Right lobe of liver (tissue), 6 donors: ENCODE measurements around the gene CAMK2B. TPM values are rescaled to one million over a fixed set of nuclear protein-coding genes. Genes with fewer than 3 reads are reported as not detected.

Experiments used
- ATAC-seq, 4 donors: fragments of 200-7000 bp; cut with Tn5 transposase; one replicate each; pipeline ENCODE4 v1.9.1; 2020; ENCODE audit warnings: mild to moderate bottlenecking in 4 of 4, moderate library complexity in 4 of 4
- DNase-seq, 3 donors: peaks; one replicate each; pipeline ENCODE4 v3.0.0-alpha.2; 2020
- H3K27ac ChIP-seq, 3 donors: fragments of 200-600 bp; one replicate each; pipeline ENCODE4 v1.8.0; 2022
- H3K27me3 ChIP-seq, 2 donors: fragments of 200-600 bp; one replicate each; pipeline ENCODE4 v1.8.0; 2022
- H3K36me3 ChIP-seq, 4 donors: fragments of 200-600 bp; sonication (generic) in 1 of 4; one replicate each; pipeline versions ENCODE4 v1.5.1 to v1.8.0; 2017 to 2022; ENCODE audit warnings: control low read depth in 1 of 4
- H3K4me1 ChIP-seq, 4 donors: fragments of 200-600 bp; sonication (generic) in 1 of 4; one replicate each; pipeline versions ENCODE4 v1.5.1 to v1.8.0; 2017 to 2022; ENCODE audit warnings: control low read depth in 1 of 4
- H3K4me3 ChIP-seq, 3 donors: fragments of 200-600 bp; one replicate each; pipeline ENCODE4 v1.8.0; 2022
- H3K9me3 ChIP-seq, 4 donors: fragments of 200-600 bp; sonication (generic) in 1 of 4; one replicate each; pipeline versions ENCODE4 v1.5.1 to v1.8.0; 2017 to 2022; ENCODE audit warnings: control low read depth in 1 of 4
- POLR2A ChIP-seq: fragments of 450-650 bp; IDR thresholded peaks from one replicate; pipeline ENCODE4 v1.6.1; 2017; ENCODE audit warnings: antibody characterized with exemption, mild to moderate bottlenecking
- WGBS: methylation state at CpG from one replicate; pipeline ENCODE4 v1.1.6; 2018; ENCODE audit warnings: low coverage, low lambda C conversion rate; ENCODE audit not compliant: insufficient coverage; ENCODE audit errors: missing lambda C conversion rate; 5-methylcytosine and 5-hydroxymethylcytosine counted together
- intact Hi-C, 2 donors: fragments of 100-400 bp; cut with DNase I; formaldehyde crosslinking; loops; one replicate each; pipeline versions ENCODE4 v1.11.2 to v1.14.1; 2022
- total RNA-seq, 6 experiments: library from RNA; depleted of rRNA in 2 of 6; stranded (reverse); fragments of >200 nt in 2 of 6; fragmentation: NEBNext Ultra II Directional in 3 of 6; extraction: Animal tissue kit (Norgen Biotek cat#: 25700) in 3 of 6; gene quantifications; one replicate each; pipeline versions ENCODE4 v1.1.0 to v1.2.4, GENCODE V29; 2016 to 2023
- TF ChIP-seq, protein P1 (sequence below), 4 donors: fragments of 200-600 bp in 3 of 4; fragments of 450-650 bp in 1 of 4; IDR thresholded peaks; one replicate each; pipeline versions ENCODE4 v1.5.1 to v1.8.0; 2016 to 2022; ENCODE audit warnings: antibody characterized with exemption in 4 of 4, mild to moderate bottlenecking in 2 of 4
- donor health status: DM: no; HTN: yes; CAD: no.
- donor health status: DM: no; HTN: no; CAD: no.
- donor health status: DM: no; HTN: no; CAD: no.
- donor health status: DM: no; HTN: yes; CAD: no.
- donor health status: DM: no; HTN: yes; CAD: no.

Gene CAMK2B
- total RNA-seq, 6 experiments from 2014 or later, result 2.1 to 5.1 (median 3.3) TPM

DNA sequence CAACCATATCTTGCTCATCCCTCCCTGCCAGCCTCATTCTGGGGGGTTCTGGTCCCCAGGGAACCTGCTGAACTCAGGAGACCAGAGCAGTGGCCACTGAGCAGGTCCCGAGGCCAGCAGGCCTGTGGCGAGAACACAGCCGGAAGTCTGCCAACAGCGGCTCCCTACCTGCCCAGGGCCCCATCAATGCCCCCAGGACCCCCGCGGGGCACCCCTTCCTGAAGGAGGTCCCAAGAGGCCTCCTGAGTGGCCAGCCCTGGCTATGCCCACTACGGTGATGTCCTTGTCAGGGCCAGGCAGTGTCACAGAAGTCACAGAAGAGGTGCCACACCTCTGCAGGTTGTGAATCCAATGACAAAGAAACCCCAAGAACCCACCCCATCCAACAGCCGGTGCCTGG lies 58.9 kb downstream of the CAMK2B start:
- TF ChIP-seq POLR2A, result no peak
- TF ChIP-seq, protein P1, sequence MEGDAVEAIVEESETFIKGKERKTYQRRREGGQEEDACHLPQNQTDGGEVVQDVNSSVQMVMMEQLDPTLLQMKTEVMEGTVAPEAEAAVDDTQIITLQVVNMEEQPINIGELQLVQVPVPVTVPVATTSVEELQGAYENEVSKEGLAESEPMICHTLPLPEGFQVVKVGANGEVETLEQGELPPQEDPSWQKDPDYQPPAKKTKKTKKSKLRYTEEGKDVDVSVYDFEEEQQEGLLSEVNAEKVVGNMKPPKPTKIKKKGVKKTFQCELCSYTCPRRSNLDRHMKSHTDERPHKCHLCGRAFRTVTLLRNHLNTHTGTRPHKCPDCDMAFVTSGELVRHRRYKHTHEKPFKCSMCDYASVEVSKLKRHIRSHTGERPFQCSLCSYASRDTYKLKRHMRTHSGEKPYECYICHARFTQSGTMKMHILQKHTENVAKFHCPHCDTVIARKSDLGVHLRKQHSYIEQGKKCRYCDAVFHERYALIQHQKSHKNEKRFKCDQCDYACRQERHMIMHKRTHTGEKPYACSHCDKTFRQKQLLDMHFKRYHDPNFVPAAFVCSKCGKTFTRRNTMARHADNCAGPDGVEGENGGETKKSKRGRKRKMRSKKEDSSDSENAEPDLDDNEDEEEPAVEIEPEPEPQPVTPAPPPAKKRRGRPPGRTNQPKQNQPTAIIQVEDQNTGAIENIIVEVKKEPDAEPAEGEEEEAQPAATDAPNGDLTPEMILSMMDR (IDR thresholded peaks at IDR 0.05), result no peak
- no peak overlapping the region for H3K27ac ChIP-seq
- no peaks in the 10 kb centered on the region for H3K9me3 ChIP-seq
- WGBS, result no CpG with 5 or more reads among the region's 8 CpGs
- ATAC-seq (no peak), DNase-seq (no peak)
- H3K36me3 ChIP-seq, result no peaks in the 10 kb centered on the region
- no peak overlapping the region for H3K4me3 ChIP-seq
- intact Hi-C loops, result no loop called here
- no peaks in the 10 kb centered on the region for H3K4me1 ChIP-seq
- H3K27me3 ChIP-seq, result no peaks in the 10 kb centered on the region

DNA sequence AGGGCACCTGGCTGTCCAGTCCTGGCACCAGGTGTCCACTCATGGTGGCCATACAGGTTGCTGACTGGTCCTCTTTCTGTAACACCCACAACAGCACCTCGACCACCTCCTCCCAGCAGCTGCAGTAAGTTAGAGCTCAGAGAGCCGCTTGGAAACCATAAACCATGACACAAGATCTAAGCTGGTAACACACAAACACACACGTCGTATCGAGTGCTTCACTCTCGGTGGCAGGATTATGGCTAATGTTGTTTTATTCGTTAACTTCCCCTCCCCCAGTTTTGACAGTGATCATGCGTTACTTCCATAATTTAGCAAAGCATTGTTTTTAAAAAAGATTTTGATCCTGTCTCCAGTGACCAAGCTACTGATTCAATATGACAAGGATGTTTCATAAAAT lies 59.7 kb downstream of the CAMK2B start:
- no peak for TF ChIP-seq POLR2A
- TF ChIP-seq, protein P1 (IDR thresholded peaks at IDR 0.05), result no peak
- H3K4me1 ChIP-seq, result no peaks in the 10 kb centered on the region
- H3K9me3 ChIP-seq, result no peaks in the 10 kb centered on the region
- H3K27me3 ChIP-seq, result no peaks in the 10 kb centered on the region
- H3K4me3 ChIP-seq, result no peak overlapping the region
- 93% methylated on average over 6 of the region's 8 CpGs for WGBS
- ATAC-seq, result no peak
- no peak overlapping the region for H3K27ac ChIP-seq
- intact Hi-C loops, result no loop called here
- no peaks in the 10 kb centered on the region for H3K36me3 ChIP-seq
- DNase-seq, result no peak

GRCh38 chr7:44264221-44264931 lies 61.0 kb downstream of the CAMK2B start:
- H3K27me3 ChIP-seq, result no peaks in the 10 kb centered on the region
- WGBS, result 64% methylated on average over 3 of the region's 11 CpGs
- TF ChIP-seq, protein P1 (IDR thresholded peaks at IDR 0.05), result no peak
- no peak for TF ChIP-seq POLR2A
- intact Hi-C loops, result no loop called here
- no peaks in the 10 kb centered on the region for H3K4me1 ChIP-seq
- no peaks in the 10 kb centered on the region for H3K9me3 ChIP-seq
- no peak for ATAC-seq
- no peaks in the 10 kb centered on the region for H3K36me3 ChIP-seq
- H3K27ac ChIP-seq, result no peak overlapping the region
- DNase-seq, result no peak
- no peak overlapping the region for H3K4me3 ChIP-seq

- WGBS, result 100% methylated on average over 1 of the region's 20 CpGs
- no peak for DNase-seq
Observed at GRCh38 chr7:44263326-44264082, 61.9 kb downstream of the CAMK2B start.

More at GRCh38 chr7:44263326-44264082, 61.9 kb downstream of the CAMK2B start:
- TF ChIP-seq, protein P1 (IDR thresholded peaks at IDR 0.05), result no peak
- TF ChIP-seq POLR2A, result no peak
- Histone ChIP-seq H3K9me3 (no peaks in the 10 kb centered on the region), H3K27ac (no peak overlapping the region), H3K4me3 (no peak overlapping the region), H3K27me3 (no peaks in the 10 kb centered on the region), H3K36me3 (no peaks in the 10 kb centered on the region), H3K4me1 (peaks cover 0 to 4% (median 0%) of the 10 kb centered on the region in 4 donors)
- no peak for ATAC-seq
- intact Hi-C loops, result no loop called here
